Ramos (cell line): ENCODE measurements around the gene GAGE12E.
"Not testable (repeated sequence)": the region's sequence is repeated elsewhere in the genome, so short reads cannot be mapped to it uniquely, and the experiment has no call there.

Experiments
- in situ Hi-C: fragments of 300-500 bp; cut with MboI; formaldehyde crosslinking; loops from one replicate; pipeline ENCODE4 v1.14.3; 2022; ENCODE audit warnings: low sequenced_read_pairs; ENCODE audit not compliant: unreplicated experiment

Gene GAGE12E

GRCh38 chrX:49550989-49551388 lies at the start of gene GAGE12E:
Gene GAGE12E (plus strand): TSS chrX:49551289. CDS start chrX:49552444, 1,155 bp downstream.
- in situ Hi-C loops = not testable (repeated sequence)

- in situ Hi-C loops = not testable (repeated sequence)
Observed at GRCh38 chrX:49531877-49532276, 19.2 kb upstream of the GAGE12E start, which contains the start of gene GAGE12C. Gene GAGE12C (plus strand): TSS chrX:49532177. CDS start chrX:49533332, 1,155 bp downstream.

GRCh38 chrX:49541433-49541832 lies 9.7 kb upstream of the GAGE12E start, which contains the start of gene GAGE12D:
Gene GAGE12D (plus strand): TSS chrX:49541733. CDS start chrX:49542888, 1,155 bp downstream.
- in situ Hi-C loops = not testable (repeated sequence)

GRCh38 chrX:49560542-49560941 lies 9.5 kb downstream of the GAGE12E start, which contains the start of gene GAGE12F:
Gene GAGE12F (plus strand): TSS chrX:49560842. CDS start chrX:49561997, 1,155 bp downstream.
- in situ Hi-C loops = not testable (repeated sequence)

- in situ Hi-C loops = not testable (repeated sequence)
Observed at GRCh38 chrX:49568728-49569127, 17.6 kb downstream of the GAGE12E start.

GRCh38 chrX:49569152-49569551 lies 18.1 kb downstream of the GAGE12E start:
- in situ Hi-C loops = not testable (repeated sequence)

GRCh38 chrX:49570100-49570499 lies 19.0 kb downstream of the GAGE12E start, which contains the start of gene GAGE12G:
Gene GAGE12G (plus strand): TSS chrX:49570400. CDS start chrX:49571555, 1,155 bp downstream.
- in situ Hi-C loops = not testable (repeated sequence)

- in situ Hi-C loops = not testable (repeated sequence)
Observed at GRCh38 chrX:49579649-49580048, 28.6 kb downstream of the GAGE12E start, which contains the start of gene GAGE12H. Gene GAGE12H (plus strand): TSS chrX:49579949. CDS start chrX:49581104, 1,155 bp downstream.

- in situ Hi-C loops = not testable (repeated sequence)
Observed at GRCh38 chrX:49589196-49589595, 38.1 kb downstream of the GAGE12E start, which contains the start of gene GAGE2A. Gene GAGE2A (plus strand): TSS chrX:49589496. CDS start chrX:49590651, 1,155 bp downstream.

GRCh38 chrX:49589769-49590478 lies 38.8 kb downstream of the GAGE12E start:
- in situ Hi-C loops = not testable (repeated sequence)

- in situ Hi-C loops = not testable (repeated sequence)
Observed at GRCh38 chrX:49590488-49590887, 39.4 kb downstream of the GAGE12E start.

GRCh38 chrX:49598720-49599119 lies 47.6 kb downstream of the GAGE12E start, which contains the start of gene GAGE1:
Gene GAGE1 (plus strand): TSS chrX:49599020. CDS start chrX:49600175, 1,155 bp downstream.
- in situ Hi-C loops = not testable (repeated sequence)
